Measurements from ENCODE around the gene SLIT3.

The SLIT3 gene

GRCh38 chr5:168943091-168943884 lies 357.7 kb downstream of the SLIT3 start:
- DNase-seq: no peak

- DNase-seq: no peak
Observed at GRCh38 chr5:168941901-168942300, 359.0 kb downstream of the SLIT3 start.

- DNase-seq: no peak
Observed at GRCh38 chr5:168940712-168941111, 360.2 kb downstream of the SLIT3 start.

- DNase-seq: no peak
Observed at GRCh38 chr5:168939887-168940544, 360.9 kb downstream of the SLIT3 start.

- no peak for DNase-seq
Observed at GRCh38 chr5:168939156-168939800, 361.7 kb downstream of the SLIT3 start.

- DNase-seq: no peak
Observed at GRCh38 chr5:168936511-168936910, 364.4 kb downstream of the SLIT3 start.

GRCh38 chr5:168935183-168935582 lies 365.8 kb downstream of the SLIT3 start:
- DNase-seq: no peak

- DNase-seq: no peak
Observed at GRCh38 chr5:168934169-168934568, 366.8 kb downstream of the SLIT3 start.

- no peak for DNase-seq
Observed at GRCh38 chr5:168932400-168933189, 368.3 kb downstream of the SLIT3 start.

GRCh38 chr5:168931638-168932345 lies 369.1 kb downstream of the SLIT3 start:
- DNase-seq: no peak

- no peak for DNase-seq
Observed at GRCh38 chr5:168929656-168930055, 371.3 kb downstream of the SLIT3 start.

- no peak for DNase-seq
Observed at GRCh38 chr5:168925160-168925559, 375.8 kb downstream of the SLIT3 start.

- no peak for DNase-seq
Observed at GRCh38 chr5:168921147-168921866, 379.6 kb downstream of the SLIT3 start.

GRCh38 chr5:168920019-168920810 lies 380.7 kb downstream of the SLIT3 start:
- no peak for DNase-seq

GRCh38 chr5:168917947-168918600 lies 382.9 kb downstream of the SLIT3 start:
- DNase-seq: no peak

GRCh38 chr5:168916852-168917251 lies 384.1 kb downstream of the SLIT3 start:
- DNase-seq: no peak

- DNase-seq: no peak
Observed at GRCh38 chr5:168916266-168916665, 384.7 kb downstream of the SLIT3 start.

GRCh38 chr5:168914491-168914890 lies 386.4 kb downstream of the SLIT3 start:
- DNase-seq: no peak

- DNase-seq: no peak
Observed at GRCh38 chr5:168910874-168911273, 390.1 kb downstream of the SLIT3 start.

GRCh38 chr5:168908207-168908606 lies 392.7 kb downstream of the SLIT3 start:
- DNase-seq: no peak

Data from NCI-H1694 treated with DMSO at 0.1 percent for 48 hours (cell line).